Esophagus muscularis mucosa (tissue), 4 donors: ENCODE measurements around the gene TBC1D13. TPM values are rescaled to one million over a fixed set of nuclear protein-coding genes. Genes with fewer than 3 reads are reported as not detected.

Source experiments
- DNase-seq: peaks from one replicate; pipeline ENCODE4 v3.0.0-alpha.2; 2017; ENCODE audit errors: extremely low spot score
- H3K27ac ChIP-seq, 4 donors: fragments of 200-600 bp; sonication (generic); replicated peaks in 1 of 4; 1 replicate in 3 of 4; 2 replicates in 1 of 4; pipeline ENCODE4 v1.5.1; 2016 to 2019; ENCODE audit warnings: mild to moderate bottlenecking in 1 of 4
- H3K27me3 ChIP-seq, 4 donors: fragments of 200-600 bp; sonication (generic); one replicate each; pipeline versions ENCODE4 v1.5.1 to v1.6.0; 2016 to 2019
- H3K36me3 ChIP-seq, 4 donors: fragments of 200-600 bp; sonication (generic); one replicate each; pipeline ENCODE4 v1.5.1; 2016 to 2019
- H3K4me1 ChIP-seq, 4 donors: fragments of 200-600 bp; sonication (generic); one replicate each; pipeline ENCODE4 v1.5.1; 2016 to 2019
- H3K4me3 ChIP-seq, 4 donors: fragments of 200-600 bp; sonication (generic); 1 replicate in 2 of 4; 2 replicates in 2 of 4; pipeline ENCODE4 v1.5.1; 2016 to 2019; ENCODE audit warnings: mild to moderate bottlenecking in 4 of 4, moderate library complexity in 1 of 4
- H3K9me3 ChIP-seq, 4 donors: fragments of 200-600 bp; sonication (generic); 1 replicate in 3 of 4; 2 replicates in 1 of 4; pipeline ENCODE4 v1.5.1; 2016 to 2019
- CTCF ChIP-seq, 3 experiments: fragments of 200-600 bp in 2 of 3; fragments of 450-650 bp in 1 of 3; sonication (generic) in 2 of 3; IDR thresholded peaks; one replicate each; pipeline ENCODE4 v1.5.1; 2017 to 2019; ENCODE audit warnings: antibody characterized with exemption in 3 of 3, mild to moderate bottlenecking in 2 of 3, moderate library complexity in 1 of 3
- EP300 ChIP-seq: sonication (generic); formaldehyde crosslinking; IDR thresholded peaks from one replicate; pipeline ENCODE4 v1.6.1; 2017; ENCODE audit warnings: antibody characterized with exemption
- POLR2A ChIP-seq: fragments of 450-650 bp; IDR thresholded peaks from one replicate; pipeline ENCODE4 v1.6.1; 2017; ENCODE audit warnings: antibody characterized with exemption, moderate library complexity, mild to moderate bottlenecking, low read depth
- POLR2AphosphoS5 ChIP-seq, 2 donors: sonication (generic); formaldehyde crosslinking; IDR thresholded peaks; one replicate each; pipeline ENCODE4 v1.6.1; 2017; ENCODE audit warnings: antibody characterized with exemption in 2 of 2
- WGBS: methylation state at CpG from one replicate; pipeline ENCODE4 v1.1.5; 2018; 5-methylcytosine and 5-hydroxymethylcytosine counted together
- intact Hi-C: fragments of 100-400 bp; cut with DNase I; formaldehyde crosslinking; loops from one replicate; pipeline ENCODE4 v1.15.1; 2023
- total RNA-seq, 4 donors: library from RNA; depleted of rRNA; stranded (reverse); fragments of >200 nt; gene quantifications; one replicate each; pipeline versions ENCODE4 v1.1.0 to v1.2.1, GENCODE V29; 2016

Gene TBC1D13
- total RNA-seq, 4 donors from 2014 or later = 12.4 to 20.8 (median 16.1) TPM

GRCh38 chr9:128809036-128809599 lies 22.1 kb downstream of the TBC1D13 start:
- H3K9me3 ChIP-seq = no peaks in the 10 kb centered on the region
- no peak overlapping the region for H3K27ac ChIP-seq
- H3K36me3 ChIP-seq = peaks cover 24 to 52% (median 49%) of the 10 kb centered on the region in 4 donors
- H3K4me1 ChIP-seq = no peaks in the 10 kb centered on the region
- 92% methylated on average over 12 of the region's 12 CpGs for WGBS
- no peak overlapping the region for H3K4me3 ChIP-seq
- TF ChIP-seq EP300 = no peak
- TF ChIP-seq POLR2A = no peak
- TF ChIP-seq CTCF (IDR thresholded peaks at IDR 0.05) = no peak
- no peak for TF ChIP-seq POLR2AphosphoS5 (IDR thresholded peaks at IDR 0.05)
- intact Hi-C loops = no loop called here
- no peaks in the 10 kb centered on the region for H3K27me3 ChIP-seq
- no peak for DNase-seq

GRCh38 chr9:128809831-128810230 lies 22.8 kb downstream of the TBC1D13 start:
- Histone ChIP-seq H3K27me3 (no peaks in the 10 kb centered on the region), H3K4me3 (no peak overlapping the region), H3K4me1 (no peaks in the 10 kb centered on the region), H3K27ac (no peak overlapping the region), H3K9me3 (no peaks in the 10 kb centered on the region), H3K36me3 (peaks cover 21 to 45% (median 43%) of the 10 kb centered on the region in 4 donors)
- no peak for DNase-seq
- TF ChIP-seq POLR2A = no peak
- no peak for TF ChIP-seq CTCF (IDR thresholded peaks at IDR 0.05)
- TF ChIP-seq EP300 = no peak
- no peak for TF ChIP-seq POLR2AphosphoS5 (IDR thresholded peaks at IDR 0.05)
- intact Hi-C loops = no loop called here
- WGBS = 80% methylated on average over 1 of the region's 2 CpGs

GRCh38 chr9:128810873-128811272 lies 23.8 kb downstream of the TBC1D13 start:
- Histone ChIP-seq H3K9me3 (no peaks in the 10 kb centered on the region), H3K4me3 (no peak overlapping the region), H3K36me3 (peaks cover 15 to 35% (median 33%) of the 10 kb centered on the region in 4 donors), H3K27ac (no peak overlapping the region), H3K4me1 (no peaks in the 10 kb centered on the region), H3K27me3 (no peaks in the 10 kb centered on the region)
- no peak for DNase-seq
- intact Hi-C loops = no loop called here
- TF ChIP-seq POLR2A (no peak), CTCF (IDR thresholded peaks at IDR 0.05) (no peak), EP300 (no peak), POLR2AphosphoS5 (IDR thresholded peaks at IDR 0.05) (no peak)
- WGBS = 70% methylated on average over 5 of the region's 5 CpGs

- intact Hi-C loops = no loop called here
- Histone ChIP-seq H3K4me1 (peaks cover 13 to 22% (median 17%) of the 10 kb centered on the region in 4 donors), H3K36me3 (peaks cover 9 to 31% (median 28%) of the 10 kb centered on the region in 4 donors), H3K9me3 (no peaks in the 10 kb centered on the region), H3K27me3 (no peaks in the 10 kb centered on the region), H3K27ac (peak within 1 kb of the TSS; percentile 87 to 94 (median 91)), H3K4me3 (peak within 1 kb of the TSS; percentile 62 to 88 (median 80))
- peak; percentile 99 for DNase-seq
- TF ChIP-seq POLR2AphosphoS5 (IDR thresholded peaks at IDR 0.05) = peak; percentile 93 to 96
- TF ChIP-seq CTCF (IDR thresholded peaks at IDR 0.05) = peak in 2 of 3 experiments; percentile 92 to 93
- TF ChIP-seq EP300 = no peak
- 0% methylated on average over 8 of the region's 70 CpGs for WGBS
Measured at GRCh38 chr9:128818099-128818838, 31.2 kb downstream of the TBC1D13 start, which contains the start of gene ENDOG. Gene ENDOG (plus strand): TSS chr9:128818500. CDS start chr9:128818685, 185 bp downstream.
